GM18502 (cell line): ENCODE results near the gene DDC.
"Not testable (repeated sequence)": the region's sequence is repeated elsewhere in the genome, so short reads cannot be mapped to it uniquely, and the experiment has no call there.

ENCODE experiments used
- ATAC-seq: cut with Tn5 transposase; IDR thresholded peaks from one replicate; pipeline ENCODE4 v1.9.1; 2021; ENCODE audit warnings: mild to moderate bottlenecking; ENCODE audit not compliant: unreplicated experiment, poor library complexity

The DDC gene

GRCh38 chr7:50466815-50467585, 98.2 kb downstream of the DDC start:
- no peak for ATAC-seq

GRCh38 chr7:50463035-50463434, 102.2 kb downstream of the DDC start:
- no peak for ATAC-seq

- no peak for ATAC-seq
Observed at GRCh38 chr7:50462361-50462760, 102.8 kb downstream of the DDC start.

- no peak for ATAC-seq
Observed at GRCh38 chr7:50461695-50462094, 103.5 kb downstream of the DDC start.

- not testable (repeated sequence) for ATAC-seq
Observed at GRCh38 chr7:50459183-50459582, 106.0 kb downstream of the DDC start.

GRCh38 chr7:50458651-50459050, 106.6 kb downstream of the DDC start:
- ATAC-seq: not testable (repeated sequence)

- ATAC-seq: no peak
Observed at GRCh38 chr7:50456371-50457123, 108.7 kb downstream of the DDC start.

- no peak for ATAC-seq
Observed at GRCh38 chr7:50455658-50456057, 109.5 kb downstream of the DDC start.

- ATAC-seq: no peak
Observed at GRCh38 chr7:50454968-50455367, 110.2 kb downstream of the DDC start.

- ATAC-seq: no peak
Observed at GRCh38 chr7:50450590-50451032, 114.6 kb downstream of the DDC start.

GRCh38 chr7:50449881-50450589, 115.2 kb downstream of the DDC start, which contains the start of gene FIGNL1:
Gene FIGNL1 (minus strand): TSS chr7:50450350. CDS start chr7:50447287, 3,063 bp downstream.
- ATAC-seq: peak; percentile 87

GRCh38 chr7:50449501-50449880, 115.7 kb downstream of the DDC start:
- peak; percentile 0 for ATAC-seq

- peak; percentile 45 for ATAC-seq
Observed at GRCh38 chr7:50448823-50449222, 116.4 kb downstream of the DDC start.

GRCh38 chr7:50446542-50446960, 118.7 kb downstream of the DDC start:
- peak; percentile 41 for ATAC-seq

GRCh38 chr7:50436133-50436806, 128.9 kb downstream of the DDC start:
- ATAC-seq: no peak

GRCh38 chr7:50431722-50432305, 133.4 kb downstream of the DDC start:
- ATAC-seq: no peak

GRCh38 chr7:50431316-50431715, 133.9 kb downstream of the DDC start:
- no peak for ATAC-seq

GRCh38 chr7:50428911-50429310, 136.3 kb downstream of the DDC start:
- ATAC-seq: no peak

GRCh38 chr7:50427518-50427917, 137.7 kb downstream of the DDC start:
- no peak for ATAC-seq
